NCI-H1436 (cell line): Measurements from ENCODE around the gene HTR1D.
"Not testable (repeated sequence)": the region's sequence is repeated elsewhere in the genome, so short reads cannot be mapped to it uniquely, and the experiment has no call there.

Source experiments
- DNase-seq: peaks from one replicate; lab custom pipeline; 2025; lab: John Stamatoyannopoulos, UW

HTR1D gene

GRCh38 chr1:23217421-23218115 is at the start of gene HTR1D:
Gene HTR1D (minus strand): TSS chr1:23217502. CDS start chr1:23194219, 23,283 bp downstream.
- DNase-seq, result no peak

GRCh38 chr1:23263380-23263887 is 46.1 kb upstream of the HTR1D start:
- no peak for DNase-seq

DNA sequence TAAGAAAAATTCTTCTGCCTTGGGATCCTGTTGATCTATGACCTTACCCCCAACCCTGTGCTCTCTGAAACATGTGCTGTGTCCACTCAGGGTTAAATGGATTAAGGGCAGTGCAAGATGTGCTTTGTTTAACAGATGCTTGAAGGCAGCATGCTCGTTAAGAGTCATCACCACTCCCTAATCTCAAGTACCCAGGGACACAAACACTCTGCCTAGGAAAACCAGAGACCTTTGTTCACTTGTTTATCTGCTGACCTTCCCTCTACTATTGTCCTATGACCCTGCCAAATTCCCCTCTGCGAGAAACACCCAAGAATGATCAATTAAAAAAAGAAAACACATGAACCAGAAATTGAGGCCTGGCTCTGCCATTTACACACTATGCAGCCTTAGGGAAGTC is 40.8 kb upstream of the HTR1D start:
- DNase-seq, result not testable (repeated sequence)

DNA sequence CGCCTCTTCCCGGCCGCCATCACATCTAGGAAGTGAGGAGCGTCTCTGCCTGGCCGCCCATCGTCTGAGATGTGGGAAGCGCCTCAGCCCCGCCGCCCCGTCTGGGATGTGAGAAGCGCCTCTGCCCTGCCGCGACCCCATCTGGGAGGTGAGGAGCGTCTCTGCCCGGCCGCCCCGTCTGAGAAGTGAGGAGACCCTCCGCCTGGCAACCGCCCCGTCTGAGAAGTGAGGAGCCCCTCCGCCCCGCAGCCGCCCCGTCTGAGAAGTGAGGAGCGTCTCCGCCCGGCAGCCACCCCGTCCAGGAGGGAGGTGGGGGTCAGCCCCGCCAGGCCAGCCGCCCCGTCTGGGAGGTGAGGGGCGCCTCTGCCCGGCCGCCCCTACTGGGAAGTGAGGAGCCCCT is 40.1 kb upstream of the HTR1D start:
- not testable (repeated sequence) for DNase-seq

DNA sequence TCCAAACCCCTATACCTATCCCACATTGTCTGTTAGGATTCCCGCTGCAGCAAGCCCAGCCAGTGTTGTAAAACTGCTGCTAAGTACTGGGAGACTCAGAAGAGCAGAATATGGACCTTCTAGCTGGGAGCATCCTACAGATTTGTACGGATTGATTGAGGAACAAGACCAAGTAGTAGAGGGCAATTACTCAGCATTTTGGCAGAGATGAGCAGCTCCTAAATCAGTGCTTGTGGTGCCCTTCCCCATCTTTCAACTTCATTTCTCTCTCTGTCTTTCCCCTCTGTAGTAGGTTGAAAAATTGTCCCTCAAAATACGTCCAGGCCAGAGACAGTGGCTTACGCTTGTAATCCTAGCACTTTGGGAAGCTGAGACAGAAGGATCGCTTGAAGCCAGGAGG is 37.3 kb upstream of the HTR1D start:
- no peak for DNase-seq

- no peak for DNase-seq
These were observed 34.5 kb upstream of the HTR1D start for GRCh38 chr1:23251812-23252211.

DNA sequence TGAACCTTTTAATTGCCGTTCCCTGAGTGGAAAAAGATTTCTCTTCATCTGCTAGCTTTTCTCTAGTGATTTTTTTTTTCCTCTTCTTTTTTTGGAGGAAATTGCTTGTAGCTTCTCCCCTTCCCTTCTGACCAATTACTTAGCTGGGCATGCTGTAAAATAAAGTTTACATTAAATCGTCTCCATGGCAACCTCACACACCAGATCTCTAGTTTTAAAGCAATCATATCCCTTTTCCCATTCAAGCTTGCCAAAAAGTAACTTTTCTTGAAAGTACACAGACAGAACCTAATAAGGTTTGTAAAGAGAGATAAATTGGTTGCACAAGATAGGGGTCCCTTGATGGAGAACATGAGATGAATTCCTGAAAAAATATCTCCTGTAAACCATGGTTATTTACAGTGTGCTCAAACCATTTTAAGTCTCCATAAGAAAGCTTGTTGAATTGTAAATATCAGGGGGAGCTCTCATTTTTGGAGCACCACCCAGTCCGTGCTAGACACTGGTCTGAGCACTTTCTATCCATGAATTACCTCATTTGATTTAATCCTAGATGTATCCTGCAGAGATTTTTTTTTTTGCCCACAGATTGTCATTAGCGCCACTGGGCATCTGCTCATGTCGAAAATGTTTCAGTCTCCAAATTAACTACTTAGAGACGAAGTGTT is 32.6 kb upstream of the HTR1D start:
- no peak for DNase-seq

- DNase-seq, result no peak
These were observed 30.0 kb upstream of the HTR1D start for GRCh38 chr1:23247276-23247675.

DNA sequence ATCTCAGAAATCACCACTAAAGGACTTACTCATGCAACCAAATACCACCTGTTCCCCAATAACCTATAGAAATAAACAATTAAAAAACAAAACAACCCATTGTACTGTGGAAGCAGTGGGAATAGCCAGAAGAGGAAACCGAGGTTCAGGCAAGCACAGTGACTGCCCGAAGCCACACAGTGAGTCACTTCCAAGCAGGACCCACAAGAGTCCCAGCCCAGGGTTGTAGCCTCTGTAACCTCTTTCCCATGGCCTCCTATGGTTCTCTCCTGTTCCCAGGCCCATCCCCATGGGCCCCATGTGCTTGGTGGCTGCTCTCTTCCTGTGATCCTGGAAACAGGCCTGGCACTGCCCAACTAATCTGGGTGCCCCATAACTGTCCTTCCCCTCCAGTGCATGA is 29.0 kb upstream of the HTR1D start:
- DNase-seq, result no peak

DNA sequence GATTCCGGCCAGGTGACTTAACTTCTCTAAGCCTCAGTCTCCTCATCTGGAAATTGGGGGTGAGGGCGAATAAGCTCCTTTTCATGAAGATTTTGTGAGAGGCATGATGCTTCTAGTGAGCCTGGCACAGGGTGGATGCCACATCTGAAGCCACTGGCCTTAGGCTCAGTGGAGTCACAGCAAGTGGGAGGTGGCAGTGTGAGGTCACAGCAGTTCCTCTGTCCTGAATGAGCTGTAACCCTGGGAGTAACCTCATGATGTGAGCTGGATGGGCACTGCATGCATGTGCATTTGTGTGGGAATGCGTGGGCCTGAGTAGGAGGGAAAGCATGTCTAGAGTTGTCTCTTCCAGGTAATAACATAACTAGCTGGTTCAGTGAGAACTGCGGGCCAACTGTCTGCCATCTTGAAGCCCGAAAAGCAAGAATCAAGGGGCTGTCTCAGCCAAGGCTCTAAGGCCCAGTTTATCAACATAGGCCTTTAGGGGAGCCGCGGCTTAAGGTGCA is 27.0 kb upstream of the HTR1D start:
- DNase-seq, result no peak

DNA sequence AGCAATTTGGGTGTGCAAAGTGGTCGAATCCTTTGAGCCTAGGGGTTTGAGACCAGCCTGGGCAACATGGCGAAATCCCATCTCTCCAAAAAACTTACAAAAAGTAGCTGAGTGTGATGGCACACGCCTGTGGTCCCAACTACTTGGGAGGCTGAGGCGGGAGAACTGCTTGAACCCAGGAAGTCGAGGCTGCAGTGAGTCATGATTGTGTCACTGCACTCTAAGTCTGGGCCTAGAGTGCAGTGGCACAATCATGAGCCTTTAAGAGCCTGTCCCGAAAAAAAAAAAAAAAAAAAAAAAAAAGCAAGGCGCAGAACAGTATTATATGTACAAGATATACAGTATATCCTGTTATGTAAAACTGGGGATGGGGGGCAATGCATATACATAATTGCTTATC is 25.1 kb upstream of the HTR1D start:
- DNase-seq, result no peak

DNA sequence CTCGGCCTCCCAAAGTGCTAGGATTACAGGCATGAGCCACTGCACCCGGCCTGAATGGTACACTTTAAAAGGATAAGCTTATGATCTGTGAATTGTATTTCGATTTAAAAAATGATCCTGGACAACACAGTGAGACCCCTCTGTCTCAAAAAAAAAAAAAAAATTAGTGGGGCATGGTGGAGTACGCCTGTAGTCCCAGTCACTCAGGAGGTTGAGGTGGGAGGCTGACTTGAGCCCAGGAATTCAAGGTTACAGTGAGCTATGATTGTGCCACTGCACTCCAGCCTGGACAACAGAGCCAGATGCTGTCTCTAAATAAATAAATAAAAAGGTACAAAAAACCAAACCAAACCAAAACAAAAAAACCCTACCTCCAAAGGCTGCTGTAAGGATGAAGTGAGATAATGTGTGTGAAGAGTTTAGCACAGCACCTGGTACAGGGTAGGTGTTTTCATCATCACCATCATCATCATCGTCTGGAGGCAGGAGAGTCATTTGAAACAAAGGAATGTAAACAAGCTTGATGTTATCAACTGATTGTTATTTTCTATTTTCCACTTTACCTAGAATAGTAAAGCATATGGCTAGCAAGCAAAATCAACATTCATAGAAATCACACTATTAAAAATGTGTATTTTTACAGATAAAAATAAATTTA is 22.5 kb upstream of the HTR1D start:
- no peak for DNase-seq

GRCh38 chr1:23238565-23238964 is 21.3 kb upstream of the HTR1D start:
- no peak for DNase-seq

- DNase-seq, result no peak
These were observed 20.2 kb upstream of the HTR1D start for GRCh38 chr1:23237508-23237907.

DNA sequence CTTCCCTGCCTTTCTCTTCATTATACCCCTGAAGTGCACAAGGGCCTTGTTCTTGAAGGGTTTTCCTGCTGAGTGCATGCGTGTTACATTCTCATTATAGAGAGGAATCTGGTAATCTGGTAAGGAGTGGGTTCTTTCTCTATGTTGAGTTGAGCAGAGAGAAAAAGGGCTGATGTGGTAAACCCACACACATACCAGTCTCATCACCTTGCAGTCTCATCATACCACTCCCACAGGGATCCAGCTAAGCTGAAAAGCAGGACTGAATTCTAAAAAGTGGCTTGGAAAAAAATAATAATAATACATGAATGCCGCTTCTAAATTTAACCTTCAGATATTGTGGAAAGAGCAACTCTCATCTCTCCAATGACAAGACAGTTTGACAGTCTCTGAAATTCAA is 10.5 kb upstream of the HTR1D start:
- no peak for DNase-seq

GRCh38 chr1:23224739-23225648 is 7.7 kb upstream of the HTR1D start:
- DNase-seq, result no peak

- not testable (repeated sequence) for DNase-seq
These were observed 6.7 kb upstream of the HTR1D start for GRCh38 chr1:23223963-23224362.

- not testable (repeated sequence) for DNase-seq
These were observed 6.2 kb upstream of the HTR1D start for GRCh38 chr1:23223490-23223951.

DNA sequence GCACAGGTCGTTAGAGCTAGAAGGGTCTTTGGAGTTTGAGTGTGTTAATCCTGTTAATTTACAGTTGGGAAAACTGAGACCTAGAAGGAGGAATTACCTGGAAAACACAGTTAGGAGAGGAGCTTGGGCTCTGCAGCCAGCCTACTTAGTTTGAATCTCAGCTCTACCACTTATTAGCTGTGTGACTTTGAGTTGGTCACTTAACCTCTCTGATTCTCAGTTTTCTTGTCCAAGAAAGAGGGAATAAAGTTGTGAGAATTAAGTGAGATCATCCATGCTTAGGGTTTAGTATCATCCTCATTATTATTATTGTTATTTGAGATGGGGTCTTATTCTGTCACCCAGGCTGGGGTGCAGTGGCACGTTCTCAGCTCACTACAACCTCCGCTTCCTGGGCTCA is 5.4 kb upstream of the HTR1D start:
- no peak for DNase-seq

- DNase-seq, result no peak
These were observed 5.0 kb upstream of the HTR1D start for GRCh38 chr1:23222331-23222730.

DNA sequence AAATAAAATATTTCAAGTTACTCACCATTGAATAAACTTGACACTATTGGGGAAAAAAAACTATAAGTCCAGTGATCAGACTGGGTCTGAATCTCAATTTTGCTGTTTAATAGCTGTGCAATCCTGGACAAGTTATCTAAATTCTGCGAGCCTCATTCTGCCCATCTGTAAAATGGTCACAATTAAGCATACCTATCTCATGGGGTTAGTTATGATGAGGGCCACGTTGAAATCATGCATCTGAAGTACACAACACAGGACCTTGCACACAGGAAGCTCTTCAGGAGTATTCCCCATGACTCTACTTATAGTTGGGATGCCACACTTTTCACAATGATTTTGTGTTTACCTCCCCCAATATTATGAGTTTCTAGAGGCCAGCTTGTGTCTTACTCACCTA is 3.8 kb upstream of the HTR1D start:
- no peak for DNase-seq
